ENCODE data around the gene EXOC6B.
"Not testable (repeated sequence)": the region's sequence is repeated elsewhere in the genome, so short reads cannot be mapped to it uniquely, and the experiment has no call there.

EXOC6B gene

DNA sequence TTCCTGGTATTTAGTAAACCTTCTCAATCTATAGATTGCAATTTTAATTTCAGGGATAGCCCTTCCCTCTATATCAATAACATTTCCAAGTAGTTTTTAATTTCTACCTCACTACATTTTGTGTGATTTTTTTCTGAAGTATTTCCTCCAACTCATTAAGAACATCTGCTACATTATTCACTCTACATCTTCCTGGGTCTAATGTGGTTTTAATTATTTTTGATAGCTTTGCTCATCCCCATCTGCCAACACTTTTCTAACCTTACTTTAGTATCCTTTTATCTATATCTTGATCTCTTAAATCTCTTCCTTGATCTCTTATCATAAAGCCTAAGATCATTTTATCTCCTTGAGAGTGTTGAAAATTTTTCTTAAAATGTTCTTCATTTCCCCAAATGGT lies 399.8 kb downstream of the EXOC6B start:
- no peak for DNase-seq

GRCh38 chr2:72423756-72424155 lies 402.1 kb downstream of the EXOC6B start:
- no peak for DNase-seq

DNA sequence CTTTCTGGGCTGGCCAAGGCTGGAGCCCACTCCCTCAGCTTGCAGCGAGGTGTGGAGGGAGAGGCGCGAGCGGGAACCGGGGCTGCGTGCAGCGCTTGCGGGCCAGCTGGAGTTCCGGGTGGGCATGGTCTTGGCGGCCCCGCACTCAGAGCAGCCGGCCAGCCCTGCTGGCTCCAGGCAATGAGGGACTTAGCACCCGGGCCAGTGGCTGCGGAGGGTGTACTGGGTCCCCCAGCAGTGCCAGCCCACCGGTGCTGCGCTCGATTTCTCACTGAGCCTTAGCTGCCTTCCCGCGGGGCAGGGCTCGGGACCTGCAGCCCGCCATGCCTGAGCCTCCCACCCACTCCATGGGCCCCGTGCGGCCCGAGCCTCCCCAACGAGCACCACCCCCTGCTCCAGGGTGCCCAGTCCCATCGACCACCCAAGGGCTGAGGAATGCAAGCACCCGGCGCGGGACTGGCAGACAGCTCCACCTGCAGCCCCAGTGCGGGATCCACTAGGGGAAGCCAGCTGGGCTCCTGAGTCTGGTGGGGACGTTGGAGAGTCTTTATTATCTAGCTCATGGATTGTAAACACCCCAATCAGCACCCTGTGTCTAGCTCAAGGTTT lies 404.0 kb downstream of the EXOC6B start:
- DNase-seq = not testable (repeated sequence)

- no peak for DNase-seq
These were observed 409.9 kb downstream of the EXOC6B start for GRCh38 chr2:72415781-72416475.

GRCh38 chr2:72415241-72415661 lies 410.6 kb downstream of the EXOC6B start:
- DNase-seq = no peak

DNA sequence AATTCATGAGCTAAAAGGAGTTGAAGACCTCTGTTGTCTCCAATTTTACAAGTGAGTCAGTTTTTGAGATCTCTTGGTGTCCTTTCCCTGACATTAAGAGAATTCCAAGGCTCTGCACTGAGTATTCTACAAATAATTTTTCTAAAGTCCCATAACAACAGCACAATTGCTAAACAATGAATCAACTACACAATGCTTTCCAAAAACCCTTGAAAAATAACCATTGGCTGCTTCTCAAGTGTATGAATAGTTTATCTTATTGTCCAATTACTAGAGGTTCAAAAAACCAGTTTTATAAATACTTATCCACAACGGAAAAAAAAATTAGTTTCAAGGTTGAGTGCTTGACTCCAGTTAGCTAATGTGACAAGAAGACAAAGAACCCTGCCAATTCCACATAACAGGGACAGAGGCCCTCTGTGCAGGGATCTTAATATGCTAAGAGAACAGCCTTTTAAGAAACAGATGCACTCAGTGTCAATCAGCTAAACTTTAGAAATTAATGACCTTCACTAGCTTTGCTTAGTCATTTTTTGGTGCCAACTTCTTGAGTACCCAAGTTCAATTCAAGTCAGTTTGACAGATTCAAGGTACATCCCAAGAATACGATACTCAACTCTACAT lies 411.6 kb downstream of the EXOC6B start:
- DNase-seq = no peak

GRCh38 chr2:72413716-72414115 lies 412.1 kb downstream of the EXOC6B start:
- DNase-seq = no peak

- no peak for DNase-seq
These were observed 413.6 kb downstream of the EXOC6B start for GRCh38 chr2:72412214-72412613.

DNA sequence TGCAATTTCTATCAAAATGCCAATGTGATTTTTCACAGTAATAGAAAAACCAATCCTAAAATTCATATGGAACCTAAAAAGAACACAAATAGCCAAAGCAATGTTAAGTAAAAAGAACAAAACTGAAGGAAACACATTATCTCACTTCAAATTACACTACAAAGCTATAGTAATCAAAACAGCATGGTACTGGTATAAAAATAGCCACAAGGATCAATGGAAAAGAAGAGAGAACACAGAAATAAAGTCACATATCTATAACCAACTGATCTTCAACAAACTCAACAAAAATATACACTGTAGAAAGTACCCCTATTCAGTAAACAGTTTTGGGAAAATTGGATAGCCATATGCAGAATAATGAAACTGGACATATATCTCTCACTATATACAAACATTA lies 426.0 kb downstream of the EXOC6B start:
- no peak for DNase-seq

DNA sequence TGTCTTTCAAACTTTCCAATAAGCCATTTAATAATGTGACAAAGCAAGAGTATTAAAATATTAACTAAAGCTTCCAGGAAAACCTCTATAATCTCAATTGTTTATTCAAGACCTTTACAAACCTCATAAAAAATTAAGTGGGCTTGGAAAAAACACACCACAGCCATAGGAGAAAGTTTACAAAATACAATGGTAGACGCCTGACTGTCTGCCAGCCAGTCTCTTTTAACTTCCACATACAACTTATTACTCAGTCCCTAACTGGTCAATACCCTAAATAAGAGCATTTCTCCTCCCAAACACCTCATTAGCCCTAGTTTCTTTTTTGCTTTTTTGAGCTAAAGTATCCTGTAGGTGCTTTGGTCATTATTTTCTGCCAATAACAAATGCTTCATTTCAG lies 430.7 kb downstream of the EXOC6B start:
- DNase-seq = no peak

DNA sequence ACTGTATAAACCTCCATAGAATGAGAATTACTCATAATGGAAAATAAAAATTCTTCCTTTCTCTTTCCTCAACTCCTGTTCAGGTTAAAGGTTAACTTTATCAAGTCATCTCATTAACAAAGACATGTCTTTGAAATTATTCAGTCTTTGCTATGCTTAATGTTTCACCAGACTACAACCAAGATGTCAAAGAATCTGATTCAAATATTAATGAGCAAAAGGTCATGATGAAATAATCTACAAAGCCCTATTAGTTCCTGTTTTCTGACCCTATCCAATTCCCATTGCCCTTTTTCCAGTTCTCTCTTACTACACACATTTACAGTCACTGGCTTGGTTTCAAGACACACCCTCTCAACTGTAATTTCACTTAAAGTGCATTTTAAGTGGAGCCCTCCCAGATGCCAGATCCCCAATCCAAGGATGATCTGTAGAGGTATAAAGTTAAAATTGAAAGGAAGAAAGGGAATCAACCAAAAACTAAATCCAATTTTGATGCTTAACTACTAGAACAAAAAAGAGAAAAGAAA lies 431.2 kb downstream of the EXOC6B start:
- no peak for DNase-seq

- no peak for DNase-seq
These were observed 436.4 kb downstream of the EXOC6B start for GRCh38 chr2:72389447-72389846.

- DNase-seq = no peak
These were observed 437.6 kb downstream of the EXOC6B start for GRCh38 chr2:72388263-72388662.

- DNase-seq = no peak
These were observed 439.5 kb downstream of the EXOC6B start for GRCh38 chr2:72386288-72386687.

- DNase-seq = no peak
These were observed 447.0 kb downstream of the EXOC6B start for GRCh38 chr2:72378753-72379348.

DNA sequence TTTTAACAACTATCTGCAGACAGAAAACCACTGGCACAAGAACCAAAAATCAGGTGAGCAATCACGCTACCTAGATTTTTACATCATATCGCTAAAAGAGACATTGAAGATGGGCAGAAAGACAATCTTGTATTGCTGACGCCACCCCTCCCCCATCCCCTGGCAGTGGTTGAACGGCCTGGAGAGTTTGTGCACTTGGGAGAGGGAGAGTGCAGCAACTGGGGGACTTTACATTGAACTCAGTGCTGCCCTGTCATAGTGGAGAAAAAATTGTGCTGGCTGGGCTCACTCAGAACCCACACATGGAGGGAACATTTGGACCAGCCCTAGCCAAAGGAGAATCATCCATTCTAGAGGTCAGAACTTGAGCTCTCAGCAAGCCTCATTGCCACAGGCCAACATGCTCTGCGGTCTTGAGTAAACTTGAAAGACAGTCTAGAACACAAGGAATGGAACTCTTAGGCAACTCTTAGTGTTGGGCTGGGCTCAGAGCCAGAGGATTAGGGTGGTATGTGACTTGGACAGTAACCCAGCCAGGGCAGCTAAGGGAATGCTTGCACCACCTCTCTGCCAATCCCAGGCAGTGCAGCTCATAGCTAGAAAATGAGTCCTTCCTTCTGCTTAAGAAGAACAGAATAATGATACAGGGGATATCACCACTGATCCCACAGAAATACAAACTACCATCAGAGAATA lies 458.2 kb downstream of the EXOC6B start:
- DNase-seq = peak; percentile 58

DNA sequence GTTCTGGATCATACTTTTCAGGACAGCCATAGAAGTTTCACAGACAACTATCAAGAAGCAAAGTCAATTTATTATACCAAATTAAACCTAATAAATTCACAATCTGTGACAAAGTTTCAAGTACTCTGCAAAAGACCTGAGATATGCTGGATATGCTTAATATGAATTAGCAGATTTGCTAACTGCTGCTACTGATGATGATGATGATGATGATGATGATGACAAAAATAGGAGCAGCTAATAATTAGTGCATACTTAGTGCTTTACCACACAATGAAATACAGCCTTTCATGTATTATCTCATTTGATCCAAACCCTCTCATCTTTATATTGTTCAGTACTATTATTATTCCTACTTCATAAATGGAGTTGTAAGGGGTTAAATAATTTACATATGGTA lies 462.4 kb downstream of the EXOC6B start:
- DNase-seq = no peak

DNA sequence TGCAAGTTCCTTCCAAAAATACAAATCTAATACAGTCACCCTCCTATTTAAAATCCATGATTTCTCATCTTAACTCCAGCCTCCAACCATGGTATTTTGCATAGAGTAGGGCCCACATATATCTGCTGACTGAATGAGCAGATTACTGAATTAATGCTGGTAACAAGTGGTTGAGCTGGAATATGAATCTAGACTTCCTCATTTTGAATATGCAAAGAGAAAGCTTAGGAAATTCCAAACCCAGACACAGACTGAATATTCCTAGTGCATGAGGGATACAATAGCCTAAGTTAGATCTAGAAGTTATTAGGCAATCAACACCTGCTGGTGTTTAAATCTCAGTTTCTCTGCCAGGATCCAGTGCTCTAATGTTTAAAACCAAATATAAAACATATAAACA lies 463.1 kb downstream of the EXOC6B start:
- no peak for DNase-seq

GRCh38 chr2:72361521-72361920 lies 464.3 kb downstream of the EXOC6B start:
- DNase-seq = no peak

DNA sequence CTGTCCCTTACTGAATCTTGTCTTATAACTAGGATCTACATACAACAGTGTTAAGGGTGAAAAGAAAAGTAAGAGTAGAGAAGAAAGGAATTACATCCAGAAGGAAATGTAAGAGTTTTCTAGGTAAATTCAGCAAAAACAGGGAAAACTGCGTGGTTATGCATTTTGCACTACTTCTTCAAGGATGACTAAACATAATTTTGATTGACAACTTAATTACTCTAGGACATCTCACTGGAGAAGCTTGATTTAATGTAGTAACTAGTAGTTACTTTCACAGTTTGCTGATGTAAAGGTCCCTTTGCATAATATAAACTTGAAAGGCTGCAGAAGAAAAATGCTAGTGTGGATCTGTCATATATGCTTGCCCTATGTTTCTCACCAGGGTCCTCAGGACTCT lies 464.8 kb downstream of the EXOC6B start:
- DNase-seq = no peak

DNA sequence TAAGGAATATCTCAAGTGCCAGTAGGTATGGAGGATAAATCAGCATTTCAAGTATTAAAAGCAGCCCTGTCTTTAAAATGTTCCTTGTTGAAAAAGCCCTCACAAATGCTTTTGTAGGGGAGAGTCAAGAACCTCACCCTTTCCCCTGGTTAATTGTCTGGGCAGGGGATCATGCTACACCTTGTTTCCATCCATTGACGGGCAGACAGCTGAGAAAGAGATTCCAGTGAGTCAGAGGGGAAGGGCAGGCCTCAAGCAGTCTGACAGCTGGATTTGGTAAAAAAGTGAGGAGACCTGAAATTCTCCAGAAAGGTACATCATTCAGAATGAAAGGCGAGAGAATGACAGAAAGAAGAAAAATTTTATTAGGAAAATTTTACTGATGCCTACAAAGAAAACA lies 475.0 kb downstream of the EXOC6B start:
- DNase-seq = peak; percentile 72

DNA sequence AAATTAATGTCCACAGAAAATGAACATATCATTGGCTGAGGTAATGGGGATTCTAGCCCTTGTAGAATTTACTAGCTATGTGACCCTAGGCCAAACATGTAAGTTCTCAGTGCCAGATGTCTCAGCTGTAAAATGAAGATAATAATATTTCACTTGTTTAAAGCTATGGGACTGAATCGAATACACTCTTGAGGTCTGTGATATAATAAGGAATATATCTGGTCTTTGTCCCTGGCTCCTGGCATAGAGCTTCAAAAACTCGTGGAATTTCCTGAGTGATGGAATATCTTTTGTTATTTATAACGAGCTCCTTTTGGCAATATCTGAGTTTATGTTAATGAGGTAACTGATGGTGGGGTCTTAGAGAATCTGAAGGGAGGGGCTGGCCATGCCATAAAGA lies 476.8 kb downstream of the EXOC6B start:
- DNase-seq = no peak

DNA sequence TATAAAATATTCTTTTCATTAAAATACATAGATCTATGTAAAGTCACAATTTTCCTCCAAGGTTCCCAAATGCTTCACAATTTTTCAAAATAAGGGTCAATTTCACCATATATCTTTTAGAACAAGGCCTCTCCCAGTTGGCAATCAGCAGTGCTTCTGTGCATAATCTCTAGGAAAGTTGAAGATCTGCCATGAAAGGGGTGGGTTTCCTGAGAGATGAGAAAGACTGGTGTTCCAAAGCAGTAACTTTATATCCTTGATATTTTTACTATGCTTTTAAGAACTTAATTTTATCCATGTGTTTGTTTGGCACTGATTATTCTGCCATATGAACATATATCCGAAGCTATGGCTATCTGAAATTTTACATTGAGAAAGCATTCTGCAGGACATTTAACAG lies 478.8 kb downstream of the EXOC6B start:
- DNase-seq = no peak
